ENCODE results near the gene MAP1A.

- TF ChIP-seq CTCF (IDR thresholded peaks at IDR 0.05), result no peak
- no peak for TF ChIP-seq ZFX (IDR thresholded peaks at IDR 0.05; ENCODE audit: borderline replicate concordance)
Measured at GRCh38 chr15:43508421-43508820, 9.0 kb upstream of the MAP1A start.
